Mesenchymal stem cell (in vitro differentiated cells and primary cell): ENCODE data around the gene FHOD1.

Experiments used
- small RNA-seq: library from polyadenylated mRNA; stranded (forward); fragments of <200 nt; extraction: miRNeasy Mini kit (QIAGEN cat#:217004); gene quantifications from one replicate; pipeline ENCODE3, GENCODE V24; 2013; ENCODE audit warnings: low read depth

The FHOD1 gene

Small RNAs within 50 kb of the gene (small RNA-seq; reads per million reads assigned to genes)
- gene MIR328 = 92.3 reads per million, percentile 92 among the genes with 10 or more reads in this experiment
